ENCODE measurements around the gene TULP4. TPM values are rescaled to one million over a fixed set of nuclear protein-coding genes. Genes with fewer than 3 reads are reported as not detected.

TULP4 gene
- total RNA-seq, 3 donors from 2014 or later: 104 to 171 (median 112) TPM

- H3K27ac ChIP-seq: no peak overlapping the region
- H3K27me3 ChIP-seq: no peaks in the 10 kb centered on the region
- TF ChIP-seq POLR2A (IDR thresholded peaks at IDR 0.05) (no peak), POLR2AphosphoS5 (IDR thresholded peaks at IDR 0.05) (no peak)
- TF ChIP-seq, protein P1, sequence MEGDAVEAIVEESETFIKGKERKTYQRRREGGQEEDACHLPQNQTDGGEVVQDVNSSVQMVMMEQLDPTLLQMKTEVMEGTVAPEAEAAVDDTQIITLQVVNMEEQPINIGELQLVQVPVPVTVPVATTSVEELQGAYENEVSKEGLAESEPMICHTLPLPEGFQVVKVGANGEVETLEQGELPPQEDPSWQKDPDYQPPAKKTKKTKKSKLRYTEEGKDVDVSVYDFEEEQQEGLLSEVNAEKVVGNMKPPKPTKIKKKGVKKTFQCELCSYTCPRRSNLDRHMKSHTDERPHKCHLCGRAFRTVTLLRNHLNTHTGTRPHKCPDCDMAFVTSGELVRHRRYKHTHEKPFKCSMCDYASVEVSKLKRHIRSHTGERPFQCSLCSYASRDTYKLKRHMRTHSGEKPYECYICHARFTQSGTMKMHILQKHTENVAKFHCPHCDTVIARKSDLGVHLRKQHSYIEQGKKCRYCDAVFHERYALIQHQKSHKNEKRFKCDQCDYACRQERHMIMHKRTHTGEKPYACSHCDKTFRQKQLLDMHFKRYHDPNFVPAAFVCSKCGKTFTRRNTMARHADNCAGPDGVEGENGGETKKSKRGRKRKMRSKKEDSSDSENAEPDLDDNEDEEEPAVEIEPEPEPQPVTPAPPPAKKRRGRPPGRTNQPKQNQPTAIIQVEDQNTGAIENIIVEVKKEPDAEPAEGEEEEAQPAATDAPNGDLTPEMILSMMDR (IDR thresholded peaks at IDR 0.05): no peak
- no peaks in the 10 kb centered on the region for H3K36me3 ChIP-seq
- no peaks in the 10 kb centered on the region for H3K4me1 ChIP-seq
- no peak overlapping the region for H3K4me3 ChIP-seq
- intact Hi-C loops (cut with DNase I; ENCODE audit: low total_unique reads): no loop called here
- H3K9me3 ChIP-seq: no peaks in the 10 kb centered on the region
- DNase-seq (ENCODE audit: low spot score in 2 of 2): no peak
Measured at GRCh38 chr6:158485431-158485830, 173.2 kb downstream of the TULP4 start.

DNA sequence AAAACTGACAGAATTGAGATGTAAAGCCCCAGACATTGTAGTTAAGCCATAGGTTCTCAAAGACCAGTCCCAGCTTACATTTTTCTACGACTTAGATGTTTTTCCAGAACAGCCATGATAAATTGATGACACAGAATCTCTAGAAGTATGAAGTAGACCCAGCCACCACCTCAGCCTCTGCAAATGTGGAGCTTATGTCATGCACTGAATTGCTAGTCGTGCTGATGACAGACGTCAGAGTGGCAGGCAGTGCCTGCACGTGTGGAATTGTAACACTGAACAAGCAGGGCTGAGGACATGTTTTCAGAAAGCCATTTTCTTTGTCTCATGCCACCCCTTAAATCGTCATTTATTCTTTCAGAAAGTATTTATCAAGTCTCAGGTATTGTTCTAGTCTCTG lies 175.2 kb downstream of the TULP4 start:
- Histone ChIP-seq H3K36me3 (no peaks in the 10 kb centered on the region), H3K9me3 (no peaks in the 10 kb centered on the region), H3K27me3 (no peaks in the 10 kb centered on the region), H3K27ac (no peak overlapping the region), H3K4me1 (no peaks in the 10 kb centered on the region), H3K4me3 (no peak overlapping the region)
- TF ChIP-seq, protein P1 (IDR thresholded peaks at IDR 0.05): no peak
- no peak for TF ChIP-seq POLR2A (IDR thresholded peaks at IDR 0.05)
- no peak for TF ChIP-seq POLR2AphosphoS5 (IDR thresholded peaks at IDR 0.05)
- DNase-seq (ENCODE audit: low spot score in 2 of 2): no peak
- intact Hi-C loops (cut with DNase I; ENCODE audit: low total_unique reads): no loop called here

GRCh38 chr6:158488065-158488464 lies 175.8 kb downstream of the TULP4 start:
- TF ChIP-seq POLR2A (IDR thresholded peaks at IDR 0.05): no peak
- TF ChIP-seq, protein P1 (IDR thresholded peaks at IDR 0.05): no peak
- TF ChIP-seq POLR2AphosphoS5 (IDR thresholded peaks at IDR 0.05): no peak
- Histone ChIP-seq H3K27ac (no peak overlapping the region), H3K27me3 (no peaks in the 10 kb centered on the region), H3K9me3 (no peaks in the 10 kb centered on the region), H3K36me3 (no peaks in the 10 kb centered on the region), H3K4me1 (no peaks in the 10 kb centered on the region), H3K4me3 (no peak overlapping the region)
- intact Hi-C loops (cut with DNase I; ENCODE audit: low total_unique reads): no loop called here
- no peak for DNase-seq (ENCODE audit: low spot score in 2 of 2)

GRCh38 chr6:158489441-158489840 lies 177.2 kb downstream of the TULP4 start:
- Histone ChIP-seq H3K9me3 (no peaks in the 10 kb centered on the region), H3K27me3 (no peaks in the 10 kb centered on the region), H3K27ac (no peak overlapping the region), H3K4me3 (no peak overlapping the region), H3K4me1 (no peaks in the 10 kb centered on the region), H3K36me3 (no peaks in the 10 kb centered on the region)
- no peak for DNase-seq (ENCODE audit: low spot score in 2 of 2)
- intact Hi-C loops (cut with DNase I; ENCODE audit: low total_unique reads): no loop called here
- no peak for TF ChIP-seq POLR2AphosphoS5 (IDR thresholded peaks at IDR 0.05)
- TF ChIP-seq, protein P1 (IDR thresholded peaks at IDR 0.05): no peak
- TF ChIP-seq POLR2A (IDR thresholded peaks at IDR 0.05): no peak

GRCh38 chr6:158492881-158493280 lies 180.6 kb downstream of the TULP4 start:
- intact Hi-C loops (cut with DNase I; ENCODE audit: low total_unique reads): no loop called here
- H3K27me3 ChIP-seq: no peaks in the 10 kb centered on the region
- no peaks in the 10 kb centered on the region for H3K36me3 ChIP-seq

More at GRCh38 chr6:158492881-158493280, 180.6 kb downstream of the TULP4 start:
- H3K27ac ChIP-seq: no peak overlapping the region
- no peak for DNase-seq (ENCODE audit: low spot score in 2 of 2)
- TF ChIP-seq POLR2A (IDR thresholded peaks at IDR 0.05): no peak
- TF ChIP-seq POLR2AphosphoS5 (IDR thresholded peaks at IDR 0.05): no peak
- TF ChIP-seq, protein P1 (IDR thresholded peaks at IDR 0.05): no peak
- H3K4me3 ChIP-seq: no peak overlapping the region
- no peaks in the 10 kb centered on the region for H3K9me3 ChIP-seq
- no peaks in the 10 kb centered on the region for H3K4me1 ChIP-seq
